Ovary (tissue), 9 donors: ENCODE measurements around the gene TNS3. TPM values are rescaled to one million over a fixed set of nuclear protein-coding genes. Genes with fewer than 3 reads are reported as not detected.

ENCODE experiments used
- DNase-seq, 5 donors: peaks; one replicate each; pipeline ENCODE4 v3.0.0-alpha.2; 2019 to 2020
- H3K27ac ChIP-seq, 2 donors: fragments of 200-600 bp; one replicate each; pipeline versions ENCODE4 v1.5.1 to v1.8.0; 2019 to 2022
- H3K27me3 ChIP-seq: fragments of 200-600 bp; one replicate; pipeline ENCODE4 v1.8.0; 2022
- H3K36me3 ChIP-seq: fragments of 200-600 bp; sonication (generic); one replicate; pipeline ENCODE4 v1.5.1; 2019
- H3K4me1 ChIP-seq: one replicate; pipeline ENCODE4 v1.8.1; 2013; ENCODE audit warnings: mild to moderate bottlenecking, moderate library complexity; ENCODE audit not compliant: insufficient read depth
- H3K4me3 ChIP-seq: fragments of 200-600 bp; sonication (generic); one replicate; pipeline ENCODE4 v1.5.1; 2017
- H3K9me3 ChIP-seq, 2 donors: fragments of 200-600 bp in 1 of 2; sonication (generic) in 1 of 2; one replicate each; pipeline versions ENCODE4 v1.5.1 to v1.8.1; 2013 to 2019; ENCODE audit warnings: mild to moderate bottlenecking in 1 of 2, moderate library complexity in 1 of 2
- EP300 ChIP-seq: sonication (generic); formaldehyde crosslinking; IDR thresholded peaks from one replicate; pipeline ENCODE4 v1.6.1; 2017; ENCODE audit warnings: antibody characterized with exemption
- POLR2A ChIP-seq: fragments of 450-650 bp; IDR thresholded peaks from one replicate; pipeline ENCODE4 v1.6.1; 2017; ENCODE audit warnings: antibody characterized with exemption, mild to moderate bottlenecking, moderate library complexity
- WGBS, 3 donors: extraction: QIAGEN DNeasy Blood & Tissue Kit in 1 of 3; methylation state at CpG; one replicate each; pipeline versions ENCODE4 v1.1.5 to v1.1.7; 2013 to 2017; 5-methylcytosine and 5-hydroxymethylcytosine counted together
- intact Hi-C, 4 donors: fragments of 100-400 bp; cut with DNase I; formaldehyde crosslinking; loops; one replicate each; pipeline versions ENCODE4 v1.11.0 to v1.15.1; 2022 to 2023
- polyA plus RNA-seq, 2 donors: library from polyadenylated mRNA; stranded (reverse); fragments of 200-250 nt in 1 of 2; fragments of 350-450 nt in 1 of 2; fragmentation: Illumina TruSeq in 1 of 2; extraction: RNeasy Lipid Tissue Mini Kit (QIAGEN cat#74804) in 1 of 2; gene quantifications; one replicate each; pipeline ENCODE4 v1.2.3, GENCODE V29; 2013 to 2014
- total RNA-seq, 7 donors: library from RNA; depleted of rRNA in 2 of 7; stranded (reverse); fragments of >200 nt in 2 of 7; fragmentation: NEBNext Ultra II Directional in 3 of 7; extraction: Animal tissue kit (Norgen Biotek cat#: 25700) in 3 of 7; gene quantifications; one replicate each; pipeline versions ENCODE4 v1.1.0 to v1.2.4, GENCODE V29; 2016 to 2023
- TF ChIP-seq, protein P1 (sequence below), 3 donors: fragments of 450-650 bp in 2 of 3; fragments of 200-600 bp in 1 of 3; IDR thresholded peaks; one replicate each; pipeline versions ENCODE4 v1.5.1 to v1.8.0; 2016 to 2022; ENCODE audit warnings: antibody characterized with exemption in 3 of 3, mild to moderate bottlenecking in 1 of 3
- donor health status: DM: no; HTN: no; CAD: no; lungs with moderate emphysema.
- donor health status: DM: no; HTN: no; CAD: no.
- donor health status: Bipolar disorder and iron deficiency.
- donor health status: DM: yes; HTN: yes; CAD: no.
- donor health status: DM: no; HTN: no; CAD: no.
- donor health status: DM: yes; HTN: yes; CAD: no.

Gene TNS3
- total and polyA plus RNA-seq, 9 donors, result 36.6 to 137 (median 91.3) TPM

DNA sequence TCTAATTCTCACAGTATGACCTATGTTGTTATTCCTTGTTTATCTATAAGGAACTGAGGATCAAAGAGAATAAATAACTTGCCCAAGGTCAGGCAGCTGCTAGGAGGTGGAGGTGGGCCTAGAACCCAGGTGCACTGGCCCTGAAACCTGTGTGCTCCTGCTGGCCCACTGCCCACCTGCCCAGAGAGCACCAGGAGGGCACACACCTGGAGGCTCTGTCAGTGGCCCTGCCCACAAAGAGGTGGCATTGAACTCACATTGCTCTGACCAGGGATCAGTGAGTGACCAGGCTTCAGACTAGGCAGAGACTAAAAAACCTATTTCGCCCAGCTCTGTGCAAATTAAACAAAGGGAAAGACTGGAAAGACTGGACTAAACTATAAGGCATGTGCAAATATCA, 210.6 kb downstream of the TNS3 start:
- H3K4me3 ChIP-seq, result no peak overlapping the region
- peaks cover 11% of the 10 kb centered on the region for H3K4me1 ChIP-seq
- WGBS, 3 donors, result 96 to 100% (median 96%) methylated on average over 1 of the region's 1 CpG
- no peak overlapping the region for H3K27ac ChIP-seq
- intact Hi-C loops, result no loop called here
- no peaks in the 10 kb centered on the region for H3K36me3 ChIP-seq
- no peak for DNase-seq
- no peaks in the 10 kb centered on the region for H3K9me3 ChIP-seq
- TF ChIP-seq EP300 (no peak), POLR2A (no peak)
- TF ChIP-seq, protein P1, sequence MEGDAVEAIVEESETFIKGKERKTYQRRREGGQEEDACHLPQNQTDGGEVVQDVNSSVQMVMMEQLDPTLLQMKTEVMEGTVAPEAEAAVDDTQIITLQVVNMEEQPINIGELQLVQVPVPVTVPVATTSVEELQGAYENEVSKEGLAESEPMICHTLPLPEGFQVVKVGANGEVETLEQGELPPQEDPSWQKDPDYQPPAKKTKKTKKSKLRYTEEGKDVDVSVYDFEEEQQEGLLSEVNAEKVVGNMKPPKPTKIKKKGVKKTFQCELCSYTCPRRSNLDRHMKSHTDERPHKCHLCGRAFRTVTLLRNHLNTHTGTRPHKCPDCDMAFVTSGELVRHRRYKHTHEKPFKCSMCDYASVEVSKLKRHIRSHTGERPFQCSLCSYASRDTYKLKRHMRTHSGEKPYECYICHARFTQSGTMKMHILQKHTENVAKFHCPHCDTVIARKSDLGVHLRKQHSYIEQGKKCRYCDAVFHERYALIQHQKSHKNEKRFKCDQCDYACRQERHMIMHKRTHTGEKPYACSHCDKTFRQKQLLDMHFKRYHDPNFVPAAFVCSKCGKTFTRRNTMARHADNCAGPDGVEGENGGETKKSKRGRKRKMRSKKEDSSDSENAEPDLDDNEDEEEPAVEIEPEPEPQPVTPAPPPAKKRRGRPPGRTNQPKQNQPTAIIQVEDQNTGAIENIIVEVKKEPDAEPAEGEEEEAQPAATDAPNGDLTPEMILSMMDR (IDR thresholded peaks at IDR 0.05), result no peak
- no peaks in the 10 kb centered on the region for H3K27me3 ChIP-seq

DNA sequence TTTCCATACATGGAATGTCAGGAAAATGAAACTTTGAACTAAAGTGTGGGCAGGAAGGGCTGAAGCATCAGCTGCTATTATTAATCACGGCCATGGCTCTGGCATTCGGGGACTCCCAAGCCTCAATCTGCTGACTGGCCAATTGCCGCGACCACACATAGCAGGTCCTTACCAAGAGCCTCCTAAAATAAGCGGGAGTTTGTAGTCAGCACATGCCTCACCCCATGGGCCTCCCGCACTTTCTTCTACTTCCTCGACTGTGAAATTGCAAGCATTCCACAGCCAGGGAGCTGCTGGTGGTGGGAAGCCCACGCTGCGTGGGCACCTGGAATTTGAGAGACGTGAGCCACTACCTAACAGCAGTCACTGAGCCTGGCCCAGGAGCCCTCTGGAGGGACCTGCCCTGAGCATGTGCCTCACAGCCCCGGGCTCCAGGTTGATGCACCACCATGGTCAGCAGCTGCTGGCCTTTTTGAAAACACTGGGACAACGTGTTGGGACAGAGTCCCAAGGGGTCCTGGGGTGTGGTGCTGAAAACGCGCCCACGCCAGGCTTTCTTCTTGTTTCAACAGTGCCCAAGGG, 211.4 kb downstream of the TNS3 start:
- no peak for DNase-seq
- intact Hi-C loops, result no loop called here
- Histone ChIP-seq H3K27me3 (no peaks in the 10 kb centered on the region), H3K27ac (no peak overlapping the region), H3K4me1 (peaks cover 11% of the 10 kb centered on the region), H3K9me3 (no peaks in the 10 kb centered on the region), H3K4me3 (no peak overlapping the region), H3K36me3 (no peaks in the 10 kb centered on the region)
- WGBS, 3 donors, result 83 to 88% (median 85%) methylated on average over 15 of the region's 15 CpGs
- TF ChIP-seq, protein P1 (IDR thresholded peaks at IDR 0.05), result no peak
- TF ChIP-seq EP300 (no peak), POLR2A (no peak)

DNA sequence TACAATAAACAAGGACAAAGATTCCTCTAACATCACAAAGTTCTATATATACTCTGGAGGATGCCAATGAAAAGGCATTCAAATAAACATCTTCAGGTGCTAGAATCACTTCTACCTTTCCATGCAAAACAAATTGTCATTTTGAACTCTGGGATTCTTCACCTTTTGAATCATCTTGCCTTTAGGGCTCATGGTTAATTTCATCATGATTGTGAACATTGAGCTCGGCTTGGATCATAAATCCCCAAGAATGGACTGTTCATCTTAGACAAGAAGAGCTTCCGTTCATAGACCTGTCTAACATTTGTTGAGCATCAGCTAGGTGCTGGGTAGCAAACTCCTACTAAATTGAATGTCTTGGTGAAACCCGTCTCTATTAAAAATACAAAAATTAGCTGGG, 212.2 kb downstream of the TNS3 start:
- Histone ChIP-seq H3K36me3 (no peaks in the 10 kb centered on the region), H3K27ac (no peak overlapping the region), H3K4me3 (no peak overlapping the region), H3K4me1 (peaks cover 10% of the 10 kb centered on the region), H3K27me3 (no peaks in the 10 kb centered on the region), H3K9me3 (no peaks in the 10 kb centered on the region)
- no peak for DNase-seq
- intact Hi-C loops, result no loop called here
- TF ChIP-seq EP300 (no peak), POLR2A (no peak)
- TF ChIP-seq, protein P1 (IDR thresholded peaks at IDR 0.05), result no peak
- whole genome bisulfite sequencing, 3 donors, result 97 to 99% (median 98%) methylated on average over 3 of the region's 3 CpGs

DNA sequence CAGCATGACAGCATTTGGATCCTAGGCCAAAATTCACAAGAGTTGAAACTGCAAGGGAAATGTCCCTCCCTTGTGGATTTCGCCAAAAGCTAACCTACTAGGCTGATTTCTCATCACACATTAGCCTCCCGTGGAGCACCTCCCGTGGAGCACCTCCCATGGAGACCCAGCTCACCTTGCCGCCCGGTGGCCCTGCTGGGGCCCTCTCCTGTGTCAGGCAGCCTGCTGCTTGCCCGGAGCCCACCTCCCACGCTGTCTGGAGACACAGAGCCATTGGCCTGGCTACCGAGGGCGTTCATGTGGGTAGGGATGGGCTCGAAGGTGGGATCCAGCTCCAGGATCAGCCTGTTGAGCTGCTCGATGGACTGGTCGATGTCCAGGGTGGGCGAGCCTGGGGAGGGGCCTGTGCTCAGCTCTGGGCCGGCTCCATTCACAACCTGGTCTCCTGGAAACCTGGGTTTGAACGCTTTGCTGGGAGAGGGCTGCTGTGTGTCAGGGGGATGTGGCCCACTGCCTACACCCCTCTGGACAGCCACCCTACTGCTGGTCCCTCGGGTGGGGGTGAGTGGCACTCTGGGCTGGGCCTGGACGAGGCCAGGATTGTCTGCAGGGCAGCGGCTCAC, 213.6 kb downstream of the TNS3 start:
- Histone ChIP-seq H3K4me3 (no peak overlapping the region), H3K9me3 (no peaks in the 10 kb centered on the region), H3K36me3 (no peaks in the 10 kb centered on the region), H3K27ac (no peak overlapping the region), H3K4me1 (peaks cover 7% of the 10 kb centered on the region), H3K27me3 (no peaks in the 10 kb centered on the region)
- no peak for TF ChIP-seq EP300
- no peak for TF ChIP-seq POLR2A
- TF ChIP-seq, protein P1 (IDR thresholded peaks at IDR 0.05), result no peak
- no peak for DNase-seq
- intact Hi-C loops, result no loop called here
- 93 to 96% (median 94%) methylated on average over 13 to 18 of the region's 18 CpGs for WGBS, 3 donors
